Measurements from ENCODE around the gene ATP6V0C.

DNA sequence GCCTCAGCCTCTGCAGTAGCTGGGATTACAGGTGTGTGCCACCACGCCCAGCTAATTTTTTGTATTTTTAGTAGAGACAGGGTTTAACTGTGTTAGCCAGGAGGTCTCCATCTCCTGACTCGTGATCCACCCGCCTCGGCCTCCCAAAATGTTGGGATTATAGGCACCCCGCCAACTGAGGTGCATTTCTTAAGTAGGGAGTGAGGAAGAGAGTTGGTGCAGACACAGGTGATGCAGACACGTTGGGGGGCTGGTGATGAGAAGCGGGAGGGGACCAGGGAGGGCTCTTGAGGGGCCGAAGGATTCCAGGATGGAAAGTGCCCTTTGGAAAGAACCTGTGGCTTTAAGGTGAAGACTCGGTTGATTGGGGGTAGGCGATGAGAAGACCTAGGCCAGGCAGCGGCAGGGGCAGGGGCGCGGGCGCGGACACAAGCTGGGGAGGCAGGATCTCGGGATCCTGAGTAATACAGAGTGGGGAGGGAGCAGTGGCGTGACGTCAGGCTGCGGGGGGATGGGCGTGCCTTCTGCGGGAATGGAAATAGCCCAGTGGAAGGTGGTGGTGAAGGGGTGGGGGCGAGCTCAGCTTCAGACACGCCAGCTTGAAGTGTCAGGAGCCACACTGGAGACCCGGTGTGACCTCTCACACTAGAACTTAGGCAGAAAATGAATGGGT is 2.5 kb upstream of the ATP6V0C start:
- TF ChIP-seq, protein P1, sequence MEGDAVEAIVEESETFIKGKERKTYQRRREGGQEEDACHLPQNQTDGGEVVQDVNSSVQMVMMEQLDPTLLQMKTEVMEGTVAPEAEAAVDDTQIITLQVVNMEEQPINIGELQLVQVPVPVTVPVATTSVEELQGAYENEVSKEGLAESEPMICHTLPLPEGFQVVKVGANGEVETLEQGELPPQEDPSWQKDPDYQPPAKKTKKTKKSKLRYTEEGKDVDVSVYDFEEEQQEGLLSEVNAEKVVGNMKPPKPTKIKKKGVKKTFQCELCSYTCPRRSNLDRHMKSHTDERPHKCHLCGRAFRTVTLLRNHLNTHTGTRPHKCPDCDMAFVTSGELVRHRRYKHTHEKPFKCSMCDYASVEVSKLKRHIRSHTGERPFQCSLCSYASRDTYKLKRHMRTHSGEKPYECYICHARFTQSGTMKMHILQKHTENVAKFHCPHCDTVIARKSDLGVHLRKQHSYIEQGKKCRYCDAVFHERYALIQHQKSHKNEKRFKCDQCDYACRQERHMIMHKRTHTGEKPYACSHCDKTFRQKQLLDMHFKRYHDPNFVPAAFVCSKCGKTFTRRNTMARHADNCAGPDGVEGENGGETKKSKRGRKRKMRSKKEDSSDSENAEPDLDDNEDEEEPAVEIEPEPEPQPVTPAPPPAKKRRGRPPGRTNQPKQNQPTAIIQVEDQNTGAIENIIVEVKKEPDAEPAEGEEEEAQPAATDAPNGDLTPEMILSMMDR (conservative IDR thresholded peaks at IDR 0.05; ENCODE audit: low read length), result no peak
- no peak for TF ChIP-seq EZH2phosphoT487 (IDR thresholded peaks at IDR 0.05; ENCODE audit: borderline replicate concordance)
